G401.6 (cell line): Measurements from ENCODE around the gene COL4A3.
"Not testable (repeated sequence)": the region's sequence is repeated elsewhere in the genome, so short reads cannot be mapped to it uniquely, and the experiment has no call there.

ENCODE experiments used
- FAIRE-seq: peaks from 2 replicates; lab custom pipeline; 2012; peaks lifted over from hg19 to GRCh38; lab: Jason Lieb, UNC

The COL4A3 gene

DNA sequence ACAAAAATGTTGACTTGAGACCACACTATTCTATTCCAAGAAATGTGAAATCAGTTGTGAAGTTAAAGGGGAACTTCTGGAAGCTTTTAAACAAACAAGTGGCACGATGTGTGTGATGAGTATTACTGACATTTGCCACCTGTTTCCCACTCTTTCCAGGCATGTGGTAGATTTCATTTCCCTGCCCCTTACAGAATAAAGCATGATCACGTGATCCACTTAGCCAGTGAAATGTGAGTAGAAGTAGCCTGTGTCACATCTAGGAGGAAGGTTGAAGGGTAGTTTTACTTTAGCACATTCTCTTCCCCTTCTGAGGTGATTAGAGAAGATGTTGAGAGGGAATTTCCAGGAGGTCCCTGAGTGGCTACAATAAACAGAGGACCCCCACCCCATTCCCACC lies 4.3 kb upstream of the COL4A3 start:
- FAIRE-seq: no peak

DNA sequence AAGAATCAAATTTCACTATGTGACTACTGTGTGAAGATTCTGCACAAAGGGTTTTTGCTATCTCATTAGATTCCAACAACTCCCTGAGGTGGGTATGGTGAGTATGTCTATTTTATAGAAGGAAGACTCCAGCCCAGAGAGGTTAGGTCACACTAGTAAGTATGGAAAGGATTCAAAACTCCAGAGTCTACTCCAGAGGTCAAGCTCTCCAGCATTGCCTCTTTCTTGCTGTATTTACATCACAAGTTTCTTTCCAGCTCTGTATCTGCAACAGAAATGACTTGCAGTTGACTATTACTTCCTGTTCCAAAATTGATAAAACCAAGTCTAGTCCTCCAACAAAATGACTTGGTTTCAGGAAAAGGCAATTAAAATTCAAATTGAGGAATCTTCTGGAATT lies 2.5 kb upstream of the COL4A3 start:
- FAIRE-seq: no peak

DNA sequence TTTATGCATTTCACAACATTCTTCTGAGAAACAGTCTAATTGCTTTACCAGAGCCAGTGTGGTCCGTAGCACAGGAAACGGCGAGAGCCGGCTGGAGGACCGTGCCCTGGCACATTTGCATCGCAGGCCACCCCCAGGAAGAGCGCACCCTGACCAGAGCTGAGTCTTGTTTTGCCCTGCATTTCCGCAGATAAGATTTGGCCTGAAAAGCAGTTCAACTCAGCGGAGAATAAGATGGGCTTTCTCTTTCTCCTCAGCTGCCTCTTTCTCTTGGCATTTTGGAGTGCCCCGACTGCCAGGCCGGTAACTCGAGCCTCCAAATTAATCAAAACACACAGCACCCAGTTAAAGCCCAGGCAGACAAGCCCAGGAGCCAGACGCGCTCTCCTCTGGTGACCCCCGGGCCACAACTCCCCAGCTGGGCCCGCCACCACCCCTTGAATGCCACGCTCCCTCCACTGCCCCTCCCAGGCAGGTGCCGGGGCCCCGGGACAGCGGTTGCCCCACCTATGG lies 883 bp upstream of the COL4A3 start:
- FAIRE-seq: no peak

DNA sequence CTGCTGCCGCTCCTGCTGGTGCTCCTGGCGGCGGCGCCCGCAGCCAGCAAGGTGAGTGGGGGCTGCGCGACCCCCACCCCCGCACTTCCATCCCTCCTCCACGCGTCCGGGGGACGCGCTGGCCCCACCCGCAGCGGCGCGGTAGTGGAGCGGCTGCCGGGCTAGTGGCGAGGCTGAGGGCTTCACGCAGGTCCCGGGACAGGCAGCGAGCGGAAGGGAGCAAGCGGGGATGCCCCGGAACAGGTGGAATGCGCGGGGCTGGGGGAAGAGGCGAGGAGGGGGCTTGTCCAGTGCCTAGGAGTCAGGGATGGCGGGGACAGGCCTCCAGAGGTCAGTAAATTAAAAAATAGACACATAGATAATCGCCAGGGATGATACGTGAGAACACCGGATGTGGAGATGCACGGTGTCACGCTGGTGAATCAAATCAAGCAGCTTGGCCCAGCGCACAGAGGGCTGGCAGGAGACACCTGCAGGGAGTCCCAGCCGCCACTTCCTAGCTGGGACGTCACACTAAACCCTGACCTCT lies 403 bp downstream of the COL4A3 start:
- FAIRE-seq: no peak

DNA sequence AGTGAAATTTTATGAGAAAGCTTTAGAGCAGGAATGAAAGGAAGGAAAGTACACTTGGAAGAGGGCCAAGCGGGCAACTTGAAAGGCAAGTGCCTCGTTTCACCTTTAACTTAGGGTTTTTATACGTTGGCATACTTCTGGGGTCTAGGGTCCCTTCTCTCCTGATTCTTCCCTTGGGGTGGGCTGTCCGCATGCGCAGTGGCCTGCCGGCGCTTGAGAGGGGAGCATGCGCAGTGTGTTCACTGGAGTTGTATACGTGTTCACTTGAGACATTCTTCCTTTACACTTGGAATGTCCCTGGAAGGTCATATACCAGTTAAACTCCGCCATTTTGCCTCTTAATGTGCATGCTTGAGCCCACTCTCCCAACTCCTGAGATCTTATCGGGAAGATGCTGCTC lies 7.4 kb downstream of the COL4A3 start:
- FAIRE-seq: not testable (repeated sequence)

DNA sequence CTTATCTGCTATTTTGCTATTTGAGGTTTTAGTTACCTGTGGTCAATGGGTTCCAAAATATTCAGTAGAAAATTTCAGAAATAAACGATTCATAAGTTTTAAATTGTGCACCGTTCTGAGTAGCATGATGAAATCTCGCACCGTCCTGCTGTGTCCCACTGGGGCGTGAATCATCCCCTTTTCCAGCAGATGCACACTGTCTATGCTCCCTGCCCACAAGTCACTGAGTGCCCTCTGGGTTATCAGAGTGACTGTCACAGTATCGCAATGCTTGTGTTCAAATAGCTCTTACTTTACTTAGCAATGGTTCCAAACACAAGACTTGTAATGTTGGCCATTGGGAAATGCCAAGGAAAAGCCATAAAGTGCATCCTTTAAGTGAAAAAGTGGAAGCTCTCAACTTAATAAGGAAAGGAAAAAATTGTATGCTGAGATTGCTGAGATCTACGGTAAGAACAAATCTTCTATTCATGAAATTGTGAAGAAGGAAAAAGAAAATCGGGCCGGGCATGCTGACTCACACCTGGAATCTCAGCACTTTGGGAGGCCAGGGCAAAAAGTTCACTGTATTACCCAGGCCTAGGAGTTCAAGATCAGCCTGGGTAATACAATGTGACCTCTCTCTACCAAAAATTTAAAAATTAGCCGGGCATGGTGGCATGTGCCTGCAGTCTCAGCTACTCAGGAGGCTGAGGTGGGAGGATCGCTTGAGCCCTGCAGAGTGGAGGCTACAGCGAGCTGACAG lies 13.3 kb downstream of the COL4A3 start:
- FAIRE-seq: no peak

DNA sequence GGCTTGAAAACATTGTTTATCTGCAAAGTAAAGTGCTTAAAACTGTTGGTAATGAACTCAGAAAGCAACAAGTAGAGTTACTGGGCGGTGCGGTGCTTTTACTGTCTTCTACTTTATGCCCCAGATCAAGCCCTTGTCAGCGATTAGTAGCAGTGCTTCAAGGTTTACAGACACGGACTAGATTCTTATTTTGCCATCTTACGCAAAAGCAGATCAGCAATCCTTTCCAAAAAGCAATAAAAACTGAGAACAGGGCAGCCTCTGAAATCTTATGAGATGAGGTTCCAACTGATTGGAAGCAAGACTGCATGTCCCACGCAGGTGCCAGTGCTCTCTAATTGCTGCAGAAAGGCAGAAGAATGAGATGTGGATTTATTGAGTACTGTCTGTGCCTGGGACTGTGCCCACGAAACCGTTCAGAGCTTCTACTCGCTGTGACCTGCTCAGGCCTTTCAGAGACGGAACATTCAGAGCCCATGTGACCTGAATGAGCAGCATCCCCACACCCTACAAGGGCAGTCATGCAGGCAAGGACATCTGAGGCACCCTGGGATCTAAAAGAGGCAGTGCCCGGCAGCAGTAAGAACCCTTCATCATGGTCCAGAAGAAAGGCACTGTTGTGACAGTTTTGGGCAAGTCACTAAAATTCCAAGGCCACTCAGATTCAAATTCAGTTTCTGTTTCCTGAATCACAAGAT lies 15.7 kb downstream of the COL4A3 start:
- FAIRE-seq: no peak

DNA sequence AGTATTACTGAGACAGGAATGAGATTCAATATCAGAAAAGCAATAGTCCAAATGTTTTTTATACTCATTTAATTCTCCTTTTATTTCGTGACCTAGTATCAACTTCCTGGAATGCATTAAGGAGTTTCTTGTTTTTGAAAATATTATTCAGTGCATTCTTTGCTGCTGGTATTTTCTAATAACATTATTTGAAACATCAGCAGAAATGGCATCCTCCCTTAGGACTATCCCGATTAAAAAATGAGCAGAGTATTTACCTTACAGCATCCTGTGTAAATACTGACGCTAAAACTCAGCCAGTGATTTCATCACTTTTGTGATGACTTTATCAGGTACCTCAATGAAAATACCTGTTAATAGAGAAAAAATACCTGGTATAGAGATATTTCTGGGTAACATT lies 16.3 kb downstream of the COL4A3 start:
- no peak for FAIRE-seq

DNA sequence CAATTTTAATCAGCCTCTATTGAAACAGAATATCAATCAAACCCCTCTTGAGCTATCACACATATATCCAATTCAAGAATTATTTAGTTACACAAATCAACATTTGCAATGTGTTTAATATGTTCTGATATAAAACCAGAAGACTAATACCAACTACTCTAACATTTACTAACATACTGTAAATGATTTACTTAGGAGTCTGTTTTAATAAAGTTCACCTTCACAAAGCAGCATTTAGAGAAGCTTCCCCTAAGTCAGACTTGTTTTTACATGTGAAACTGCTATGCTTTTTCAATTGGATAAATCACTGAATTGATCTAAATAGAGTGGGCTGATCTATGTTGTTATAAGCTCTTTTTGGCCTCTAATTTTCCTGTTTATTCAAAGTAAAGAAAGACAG lies 18.3 kb downstream of the COL4A3 start:
- no peak for FAIRE-seq

DNA sequence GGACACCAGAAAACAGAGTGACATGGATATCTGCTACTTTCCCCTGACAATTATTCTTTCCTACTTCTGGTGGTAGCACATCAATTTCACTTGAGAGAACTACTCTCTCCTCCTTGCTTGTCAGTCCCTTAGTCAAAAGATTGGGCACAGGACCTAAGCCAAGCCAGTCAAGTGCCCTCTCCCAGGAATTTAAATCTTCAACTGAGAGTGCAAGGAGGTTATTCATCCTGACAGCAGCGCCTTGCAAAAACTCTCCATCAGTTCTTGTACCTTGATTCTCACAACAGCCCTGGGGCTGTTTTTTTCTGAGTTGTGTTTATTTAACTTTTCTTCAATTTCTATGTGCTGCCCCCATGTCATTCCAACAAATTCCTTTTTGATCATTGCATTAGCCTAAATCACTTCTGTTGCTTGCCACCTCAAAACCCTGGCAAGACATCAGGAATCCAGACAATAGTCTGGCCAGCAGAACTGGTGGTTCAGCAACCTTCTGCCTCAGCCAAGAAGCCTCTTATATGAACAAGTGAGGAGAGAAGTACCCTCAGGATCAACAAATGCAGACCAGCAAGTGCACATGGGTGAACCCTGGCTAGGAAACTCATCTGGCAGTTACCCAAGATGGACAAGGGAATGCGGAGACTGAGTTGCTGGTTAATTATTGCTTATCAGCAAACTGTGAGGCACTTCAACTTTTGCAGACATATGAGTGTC lies 19.4 kb downstream of the COL4A3 start:
- no peak for FAIRE-seq

DNA sequence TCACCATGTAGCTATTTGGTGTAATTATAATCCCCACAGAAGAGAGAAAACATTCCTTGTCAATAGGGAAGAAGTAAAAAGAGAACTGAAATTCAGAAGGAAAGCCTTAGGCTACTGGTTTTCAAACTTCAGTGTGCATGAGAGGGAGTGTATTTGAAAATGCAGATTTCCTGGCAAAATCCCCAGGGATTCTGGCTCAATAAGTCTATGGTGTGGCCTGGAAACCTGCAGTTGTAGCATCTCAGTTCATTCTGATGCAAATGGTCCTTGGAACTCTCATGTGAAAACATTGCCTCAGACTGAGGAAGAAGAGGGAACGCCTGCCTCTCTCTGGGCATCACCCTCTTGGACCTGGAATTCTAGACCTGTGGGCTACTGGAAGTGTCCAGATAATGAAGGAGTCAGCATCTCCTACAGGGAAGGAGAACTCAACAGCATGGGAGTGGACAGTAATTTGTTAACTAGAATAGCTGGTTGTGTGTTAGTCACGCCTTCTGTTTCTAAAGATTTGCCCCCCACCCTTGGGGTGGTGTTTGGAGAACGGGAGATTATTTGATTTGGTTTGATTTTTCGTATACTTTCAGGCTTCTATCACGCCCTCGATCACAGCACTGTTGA lies 21.3 kb downstream of the COL4A3 start:
- FAIRE-seq: no peak

DNA sequence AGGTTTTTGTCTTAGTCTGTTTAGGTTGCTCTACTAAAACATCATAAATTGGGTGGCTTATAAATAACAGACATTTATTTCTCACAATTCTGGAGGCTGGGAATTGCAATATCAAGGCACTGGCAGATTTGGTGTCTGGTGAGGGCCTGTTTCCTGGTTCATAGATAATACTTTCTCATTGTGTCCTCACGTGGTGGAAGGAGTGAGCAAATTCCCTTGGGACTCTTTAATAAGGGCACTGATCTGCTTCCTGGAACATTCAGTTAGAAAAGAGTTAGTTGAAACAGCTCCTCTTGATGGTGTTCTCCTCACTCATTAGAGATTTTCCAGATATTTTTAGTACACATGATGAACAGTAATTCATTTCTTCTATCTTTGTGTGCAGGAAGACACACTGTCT lies 22.3 kb downstream of the COL4A3 start:
- no peak for FAIRE-seq

DNA sequence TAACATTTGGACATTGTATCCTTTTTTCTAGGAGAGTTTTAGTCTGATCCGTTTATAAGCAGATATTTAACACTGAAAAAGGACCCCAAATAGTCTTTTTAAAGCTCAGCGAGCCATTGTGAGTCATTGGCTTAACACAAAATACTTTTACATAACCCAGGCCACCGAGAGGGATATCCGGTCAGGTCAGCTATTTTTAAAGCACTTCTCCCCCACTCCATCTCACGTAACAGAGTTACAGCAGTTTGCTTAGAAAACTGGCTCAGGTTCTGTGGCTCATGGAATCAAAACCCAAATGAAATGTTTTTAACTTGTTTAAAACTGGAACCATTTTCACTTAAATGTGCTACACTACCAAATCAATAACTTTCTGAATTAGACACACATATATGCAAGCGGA lies 23.9 kb downstream of the COL4A3 start:
- FAIRE-seq: no peak

DNA sequence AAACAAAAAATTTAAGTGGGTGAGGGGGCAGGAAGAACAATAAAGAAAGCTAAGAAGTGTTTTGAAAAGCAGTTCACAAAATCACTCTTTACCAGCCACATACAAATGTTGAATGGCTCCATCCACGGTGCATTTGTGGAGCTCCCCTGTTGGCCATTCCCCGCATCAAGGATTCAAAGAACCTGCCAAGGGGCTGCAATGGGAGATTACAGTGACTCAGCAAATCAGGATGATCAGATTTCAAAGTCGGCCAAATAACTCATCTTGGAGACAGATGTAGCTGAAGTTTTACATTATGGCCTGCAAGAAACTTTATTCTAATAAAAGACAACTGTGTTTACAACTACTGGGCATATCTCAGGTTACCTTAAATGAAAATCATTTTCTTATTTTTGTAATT lies 26.9 kb downstream of the COL4A3 start:
- no peak for FAIRE-seq

DNA sequence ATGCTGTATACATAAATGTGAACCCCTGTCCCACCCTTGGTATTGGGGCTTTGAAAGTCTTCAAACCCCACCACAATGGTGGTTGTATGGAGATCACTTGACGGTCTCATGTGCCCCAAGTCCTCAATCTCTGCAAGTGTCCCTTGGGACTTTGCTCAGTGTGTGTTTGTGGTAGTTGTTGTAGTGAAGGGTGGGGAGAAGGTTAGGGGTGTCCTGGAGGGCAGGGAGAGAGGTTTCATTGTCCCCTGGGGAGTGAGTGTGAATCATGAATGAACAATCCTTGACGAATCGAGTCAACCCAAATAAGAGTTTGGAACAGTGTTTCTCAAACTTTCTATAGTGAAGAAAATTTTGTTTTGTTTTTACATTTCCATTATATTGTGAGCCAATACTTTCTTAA lies 28.1 kb downstream of the COL4A3 start:
- no peak for FAIRE-seq

DNA sequence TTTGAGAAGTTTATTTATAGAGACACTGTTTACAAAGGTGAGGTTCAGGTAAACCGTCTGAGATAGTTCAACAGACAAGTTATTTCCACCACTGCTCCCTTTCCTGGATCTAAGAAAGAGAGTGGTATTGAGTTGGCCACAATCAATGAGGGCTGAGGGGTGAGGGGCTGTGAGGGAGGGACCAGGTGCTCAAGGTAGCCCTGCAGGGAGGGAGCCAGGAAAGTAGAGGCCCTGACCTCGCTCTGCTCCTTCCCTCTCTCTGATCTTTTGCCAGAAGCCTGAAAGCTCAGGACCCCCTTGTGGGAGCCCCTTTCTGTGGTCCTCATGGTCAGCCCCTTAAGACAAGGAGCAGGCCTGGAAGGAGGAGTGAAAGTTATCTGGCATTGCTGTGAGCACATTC lies 29.8 kb downstream of the COL4A3 start:
- no peak for FAIRE-seq

DNA sequence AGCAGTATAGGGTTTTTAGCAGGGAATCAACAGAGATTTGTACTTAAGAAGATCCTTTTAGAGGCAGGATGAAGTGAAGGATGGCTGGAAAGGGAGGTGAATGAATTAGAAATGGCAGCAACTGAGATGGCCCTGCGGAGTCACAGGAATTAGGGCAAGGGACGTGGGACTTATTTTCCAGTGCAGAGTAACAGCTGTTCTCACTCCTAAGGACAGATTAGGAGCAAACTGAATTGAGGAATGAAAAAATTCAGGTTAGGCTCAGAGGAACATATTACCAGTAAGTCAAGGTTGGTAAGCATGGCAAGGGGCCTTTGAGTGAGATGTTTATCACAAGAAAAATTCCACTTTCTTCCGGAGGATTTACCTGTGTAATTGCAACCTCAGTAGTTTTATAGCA lies 34.4 kb downstream of the COL4A3 start:
- FAIRE-seq: no peak

DNA sequence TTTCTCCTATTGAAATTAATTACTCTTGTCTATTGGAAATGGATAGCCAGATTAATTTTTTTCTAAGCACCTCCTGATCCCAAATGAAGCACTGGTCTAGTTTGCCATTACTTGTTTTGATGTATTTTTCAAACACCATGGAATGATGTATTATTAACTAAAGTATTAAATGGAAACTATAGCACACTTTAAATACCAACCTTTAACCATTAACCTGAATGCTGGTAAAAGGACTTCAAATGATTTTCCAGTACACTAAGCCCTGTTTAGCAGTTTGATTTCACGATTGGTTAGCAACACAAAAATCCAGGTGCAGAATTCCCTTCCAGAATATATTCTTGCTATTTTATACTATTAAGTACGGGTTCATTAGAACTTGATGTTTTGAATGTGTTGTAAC lies 37.3 kb downstream of the COL4A3 start:
- FAIRE-seq: no peak

DNA sequence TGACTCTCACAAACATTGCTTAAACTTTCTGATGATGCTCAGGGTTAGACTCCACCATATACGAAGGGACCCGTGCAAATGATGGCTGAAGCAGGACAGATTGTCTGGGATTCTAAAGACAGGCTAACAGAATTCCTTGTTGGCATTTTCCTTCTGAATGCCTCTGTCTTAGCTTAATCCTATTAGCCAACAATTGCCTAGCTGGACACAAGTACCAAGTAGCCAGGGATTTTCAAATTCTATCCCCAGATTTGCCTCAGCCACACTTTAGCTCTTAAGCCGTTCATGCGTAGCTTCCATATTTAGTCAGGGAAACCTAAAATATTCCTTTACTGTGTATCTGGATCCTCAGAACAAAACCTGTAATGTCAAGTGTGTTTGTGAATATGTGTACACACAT lies 40.0 kb downstream of the COL4A3 start:
- no peak for FAIRE-seq

DNA sequence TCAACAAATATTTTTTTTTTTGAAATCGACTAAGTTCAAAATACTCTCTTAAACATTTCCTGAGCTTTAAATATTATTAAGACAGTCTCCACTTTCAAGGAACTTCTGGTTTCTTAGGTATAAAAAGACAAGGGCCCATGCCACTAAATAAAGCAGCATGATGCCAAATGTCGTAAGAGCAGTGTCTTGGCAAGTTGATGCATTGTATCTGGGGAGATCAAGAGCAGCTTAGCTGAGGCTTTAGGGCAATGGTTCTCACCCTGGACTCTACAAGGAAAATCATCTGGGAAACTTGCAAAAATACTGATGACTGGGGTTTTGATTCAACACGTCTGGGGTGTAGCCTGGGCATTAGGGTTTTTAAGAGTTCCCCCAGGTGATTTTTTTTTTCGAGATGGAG lies 41.3 kb downstream of the COL4A3 start:
- FAIRE-seq: no peak

DNA sequence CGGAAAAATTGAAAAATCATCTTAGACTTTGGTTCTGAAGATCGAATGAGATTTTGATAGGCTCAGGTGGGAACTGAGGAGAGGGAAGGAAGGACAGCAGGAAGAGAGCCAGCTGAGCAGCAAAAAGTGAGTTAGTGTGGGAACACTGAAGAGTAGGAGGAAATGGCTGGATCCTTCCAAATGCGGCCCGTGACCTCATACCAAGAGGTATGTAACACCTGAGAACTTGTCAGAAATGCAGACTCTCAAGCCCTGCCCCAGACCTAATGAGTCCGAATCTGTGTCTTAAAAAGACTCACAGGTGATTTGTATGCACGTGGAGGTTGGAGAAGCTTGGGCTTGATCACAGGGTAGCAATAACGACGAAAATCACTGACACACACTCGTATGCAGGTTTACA lies 42.0 kb downstream of the COL4A3 start:
- no peak for FAIRE-seq

DNA sequence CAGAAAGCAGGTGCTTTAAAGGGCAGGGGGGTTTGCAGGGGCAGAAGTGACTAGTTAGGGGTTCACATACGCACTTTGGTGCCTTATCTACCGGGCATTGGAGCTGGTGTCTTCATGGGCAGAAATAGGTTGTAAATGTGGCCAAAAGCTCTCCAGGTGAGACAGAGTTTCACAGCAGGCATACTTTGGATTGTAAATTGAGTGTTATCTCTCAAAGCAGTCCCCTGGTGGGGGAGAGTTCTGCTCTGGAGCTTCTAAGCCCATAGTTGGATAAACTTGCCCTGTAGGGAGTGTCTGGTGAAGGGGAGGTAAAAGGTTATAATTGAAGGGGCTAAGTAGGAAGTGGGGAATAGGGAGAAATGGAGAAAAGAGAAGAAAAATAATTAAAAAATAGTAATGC lies 43.1 kb downstream of the COL4A3 start:
- no peak for FAIRE-seq

DNA sequence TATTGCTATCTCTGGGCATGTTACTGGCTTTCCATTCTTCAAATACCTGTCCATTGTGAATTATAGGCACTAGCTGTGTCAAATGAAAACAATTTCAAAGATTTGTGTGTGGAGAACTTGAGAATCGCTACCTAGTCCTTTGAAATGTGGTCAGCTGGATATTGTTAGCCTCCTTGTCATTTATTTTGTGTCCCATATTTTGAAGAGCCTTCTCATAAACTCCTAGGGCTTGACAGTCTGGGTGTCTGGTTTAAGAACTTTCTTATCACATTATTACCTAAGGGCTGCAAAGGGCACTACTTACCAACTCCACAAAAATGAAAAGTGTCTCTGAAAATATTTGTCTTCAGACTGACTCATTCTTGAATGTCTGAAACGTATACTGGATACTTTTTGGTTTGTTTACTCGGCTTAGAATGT lies 50.2 kb downstream of the COL4A3 start:
- FAIRE-seq: no peak
